IPS-15b (cell line): Measurements from ENCODE around the gene TMEM208.

ENCODE experiments used
- H3K27me3 ChIP-seq: one replicate; pipeline ENCODE4 v1.6.1; 2013; ENCODE audit warnings: low read length; ENCODE audit not compliant: control insufficient read depth, insufficient read depth
- H3K36me3 ChIP-seq: one replicate; pipeline ENCODE4 v1.6.1; 2013; ENCODE audit warnings: low read length; ENCODE audit not compliant: control insufficient read depth, insufficient read depth
- H3K4me1 ChIP-seq: one replicate; pipeline ENCODE4 v1.6.1; 2013; ENCODE audit warnings: mild to moderate bottlenecking, low read length; ENCODE audit not compliant: control insufficient read depth, insufficient read depth
- H3K4me3 ChIP-seq: one replicate; pipeline ENCODE4 v1.5.1; 2013; ENCODE audit warnings: low read depth, low read length
- H3K9ac ChIP-seq: one replicate; pipeline ENCODE4 v1.6.1; 2013; ENCODE audit warnings: low read depth, mild to moderate bottlenecking, low read length
- H3K9me3 ChIP-seq: one replicate; pipeline ENCODE4 v1.6.1; 2013; ENCODE audit warnings: mild to moderate bottlenecking, low read length; ENCODE audit not compliant: control insufficient read depth, insufficient read depth

Gene TMEM208

GRCh38 chr16:67243481-67243880, 16.6 kb downstream of the TMEM208 start:
- H3K36me3 ChIP-seq, result peaks cover 5% of the 10 kb centered on the region
- H3K9ac ChIP-seq, result no peak overlapping the region
- H3K4me1 ChIP-seq, result peaks cover 20% of the 10 kb centered on the region
- H3K27me3 ChIP-seq, result peaks cover 4% of the 10 kb centered on the region
- H3K4me3 ChIP-seq, result no peak overlapping the region
- no peaks in the 10 kb centered on the region for H3K9me3 ChIP-seq

GRCh38 chr16:67244387-67245185, 17.7 kb downstream of the TMEM208 start:
- peaks cover 2% of the 10 kb centered on the region for H3K36me3 ChIP-seq
- H3K9ac ChIP-seq, result no peak overlapping the region
- peak overlapping the region; percentile 13 for H3K4me3 ChIP-seq
- peaks cover 11% of the 10 kb centered on the region for H3K27me3 ChIP-seq
- H3K9me3 ChIP-seq, result no peaks in the 10 kb centered on the region
- peaks cover 20% of the 10 kb centered on the region for H3K4me1 ChIP-seq

- Histone ChIP-seq H3K4me3 (peak overlapping the region; percentile 84), H3K9ac (no peak overlapping the region), H3K9me3 (no peaks in the 10 kb centered on the region), H3K36me3 (no peaks in the 10 kb centered on the region), H3K4me1 (peaks cover 20% of the 10 kb centered on the region), H3K27me3 (peaks cover 17% of the 10 kb centered on the region)
Measured at GRCh38 chr16:67245186-67245585, 18.3 kb downstream of the TMEM208 start.

GRCh38 chr16:67245674-67246080, 18.7 kb downstream of the TMEM208 start:
- H3K36me3 ChIP-seq, result no peaks in the 10 kb centered on the region
- peaks cover 21% of the 10 kb centered on the region for H3K27me3 ChIP-seq
- H3K4me1 ChIP-seq, result peaks cover 20% of the 10 kb centered on the region
- no peak overlapping the region for H3K9ac ChIP-seq
- H3K9me3 ChIP-seq, result no peaks in the 10 kb centered on the region
- peak overlapping the region; percentile 84 for H3K4me3 ChIP-seq

- H3K4me3 ChIP-seq, result peak overlapping the region; percentile 84
- no peaks in the 10 kb centered on the region for H3K36me3 ChIP-seq
- H3K4me1 ChIP-seq, result peaks cover 19% of the 10 kb centered on the region
- peaks cover 23% of the 10 kb centered on the region for H3K27me3 ChIP-seq
- peak overlapping the region; percentile 18 for H3K9ac ChIP-seq
- no peaks in the 10 kb centered on the region for H3K9me3 ChIP-seq
Measured at GRCh38 chr16:67246081-67246755, 19.3 kb downstream of the TMEM208 start.

GRCh38 chr16:67246756-67247191, 19.8 kb downstream of the TMEM208 start:
- H3K27me3 ChIP-seq, result peaks cover 23% of the 10 kb centered on the region
- H3K4me3 ChIP-seq, result peak overlapping the region; percentile 84
- H3K9me3 ChIP-seq, result no peaks in the 10 kb centered on the region
- H3K9ac ChIP-seq, result peak overlapping the region; percentile 76
- H3K4me1 ChIP-seq, result peaks cover 13% of the 10 kb centered on the region
- H3K36me3 ChIP-seq, result no peaks in the 10 kb centered on the region

GRCh38 chr16:67247192-67248072, 20.5 kb downstream of the TMEM208 start, which contains the start of gene FHOD1:
FHOD1 (minus strand) TSS chr16:67247481; CDS start chr16:67247410, 71 bp downstream.
- peak within 1 kb of the TSS; percentile 76 for H3K9ac ChIP-seq
- no peaks in the 10 kb centered on the region for H3K36me3 ChIP-seq
- peaks cover 23% of the 10 kb centered on the region for H3K27me3 ChIP-seq
- peaks cover 13% of the 10 kb centered on the region for H3K4me1 ChIP-seq
- peak within 1 kb of the TSS; percentile 84 for H3K4me3 ChIP-seq
- H3K9me3 ChIP-seq, result no peaks in the 10 kb centered on the region

- Histone ChIP-seq H3K36me3 (no peaks in the 10 kb centered on the region), H3K9ac (no peak overlapping the region), H3K9me3 (no peaks in the 10 kb centered on the region), H3K27me3 (peaks cover 23% of the 10 kb centered on the region), H3K4me1 (peaks cover 13% of the 10 kb centered on the region), H3K4me3 (peak overlapping the region; percentile 70)
Measured at GRCh38 chr16:67248073-67248400, 21.1 kb downstream of the TMEM208 start.

- no peak within 1 kb of the TSS for H3K9ac ChIP-seq
- peaks cover 23% of the 10 kb centered on the region for H3K27me3 ChIP-seq
- H3K4me3 ChIP-seq, result peak within 1 kb of the TSS; percentile 70
- no peaks in the 10 kb centered on the region for H3K9me3 ChIP-seq
- H3K4me1 ChIP-seq, result peaks cover 13% of the 10 kb centered on the region
- H3K36me3 ChIP-seq, result no peaks in the 10 kb centered on the region
Measured at GRCh38 chr16:67248401-67249177, 21.7 kb downstream of the TMEM208 start, which contains the start of gene SLC9A5. SLC9A5 (plus strand) TSS chr16:67248979; CDS start chr16:67249015, 36 bp downstream.

GRCh38 chr16:67249178-67250044, 22.5 kb downstream of the TMEM208 start:
- H3K27me3 ChIP-seq, result peaks cover 23% of the 10 kb centered on the region
- no peaks in the 10 kb centered on the region for H3K36me3 ChIP-seq
- peaks cover 13% of the 10 kb centered on the region for H3K4me1 ChIP-seq
- peak overlapping the region; percentile 70 for H3K4me3 ChIP-seq
- H3K9ac ChIP-seq, result no peak overlapping the region
- no peaks in the 10 kb centered on the region for H3K9me3 ChIP-seq
